Measurements from ENCODE around the gene LUC7L3. TPM values are rescaled to one million over a fixed set of nuclear protein-coding genes. Genes with fewer than 3 reads are reported as not detected.
"Not testable (repeated sequence)": the region's sequence is repeated elsewhere in the genome, so short reads cannot be mapped to it uniquely, and the experiment has no call there.

The LUC7L3 gene
- polyA plus RNA-seq, 3 donors: 14.6 to 49.8 (median 17.1) TPM

DNA sequence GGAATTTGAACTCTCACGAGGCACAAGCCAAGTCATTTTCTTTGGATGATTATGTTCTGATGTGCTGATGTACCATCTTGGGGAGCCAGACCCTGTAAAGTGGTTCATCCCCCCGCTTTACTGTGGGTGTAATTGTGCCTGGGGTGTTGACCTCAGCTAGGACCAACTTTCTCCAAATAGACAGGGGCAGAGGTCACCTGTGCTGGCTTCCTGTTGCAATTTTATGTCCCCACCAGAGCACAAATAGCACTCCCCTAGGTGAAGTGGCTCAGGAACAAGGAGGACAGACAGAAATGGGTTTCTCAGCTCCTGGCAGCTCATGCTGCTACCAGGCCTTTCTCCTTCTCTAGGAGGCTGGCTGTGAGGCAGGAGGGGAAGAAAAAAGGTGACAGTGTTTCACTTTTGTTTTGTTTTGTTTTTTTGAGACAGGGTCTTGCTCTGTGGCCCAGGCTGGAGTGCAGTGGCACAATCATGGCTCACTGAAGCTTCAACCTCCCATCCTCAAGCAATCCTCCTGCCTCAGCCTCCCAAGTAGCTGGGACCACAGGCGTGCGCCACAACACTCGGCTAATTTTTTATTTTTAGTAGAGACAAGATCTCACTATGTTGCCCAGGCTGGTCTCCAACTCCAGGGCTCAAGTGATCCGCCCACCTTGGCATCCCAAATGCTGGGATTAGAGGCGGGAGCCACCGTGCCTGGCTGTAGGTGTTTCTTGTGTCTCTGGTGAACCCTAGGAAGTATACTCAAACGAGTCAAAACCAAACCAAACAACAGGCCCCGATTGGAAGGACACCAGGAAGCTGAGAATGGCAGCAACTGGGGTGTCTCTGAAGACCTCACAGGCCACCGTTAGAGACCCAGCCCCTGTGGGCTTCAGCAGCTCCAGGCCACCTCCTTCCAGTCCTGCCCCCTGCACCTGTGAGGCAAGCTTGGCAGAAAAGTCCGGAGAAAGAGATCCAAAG lies 83.5 kb downstream of the LUC7L3 start:
- H3K36me3 ChIP-seq (replicated peaks in 1 of 2; ENCODE audit: control insufficient read depth in 1 of 2, insufficient read depth in 2 of 2, low read length in 2 of 2): no peaks in the 10 kb centered on the region
- H3K9me3 ChIP-seq (replicated peaks in 1 of 2; ENCODE audit: control insufficient read depth in 1 of 2, insufficient read depth in 1 of 2, low read length in 2 of 2): no peaks in the 10 kb centered on the region
- no peak for TF ChIP-seq CTCF (IDR thresholded peaks at IDR 0.05)
- no peak overlapping the region for H3K4me3 ChIP-seq (replicated peaks in 1 of 3; ENCODE audit: low read depth in 2 of 3, low read length in 3 of 3)
- Mint-ChIP-seq H3K9me3 (no peaks in the 10 kb centered on the region), H3K4me1 (peaks cover 2% of the 10 kb centered on the region), H3K27me3 (ENCODE audit: low read depth in 3 of 3) (peaks cover 2 to 12% (median 10%) of the 10 kb centered on the region in 3 donors), H3K4me3 (no peak overlapping the region), H3K27ac (no peak overlapping the region), H3K36me3 (no peaks in the 10 kb centered on the region)
- no peak overlapping the region for H3K4me2 ChIP-seq (replicated peaks; ENCODE audit: extremely low read depth, low read length, poor library complexity, severe bottlenecking)
- WGBS (ENCODE audit: insufficient coverage): 94% methylated on average over 3 of the region's 12 CpGs
- no peak for DNase-seq
- no peak overlapping the region for H3K27ac ChIP-seq (ENCODE audit: low read depth in 1 of 2, low read length in 2 of 2)
- intact Hi-C loops (cut with micrococcal nuclease): no loop called here
- no peaks in the 10 kb centered on the region for H4K20me1 ChIP-seq (ENCODE audit: insufficient read depth, low read length)
- no peaks in the 10 kb centered on the region for H3K79me2 ChIP-seq (ENCODE audit: insufficient read depth, low read length)
- H3K9ac ChIP-seq (ENCODE audit: insufficient read depth, low read length, poor library complexity, severe bottlenecking): no peak overlapping the region
- no peaks in the 10 kb centered on the region for H3K27me3 ChIP-seq (ENCODE audit: control insufficient read depth in 2 of 2, insufficient read depth in 2 of 2, low read length in 2 of 2)
- H2AFZ ChIP-seq (ENCODE audit: insufficient read depth, low read depth, low read length, poor library complexity, severe bottlenecking): no peak overlapping the region
- no peaks in the 10 kb centered on the region for H3K4me1 ChIP-seq (ENCODE audit: control insufficient read depth in 1 of 2, insufficient read depth in 2 of 2, low read length in 2 of 2)

- Histone ChIP-seq H3K4me1 (ENCODE audit: control insufficient read depth in 1 of 2, insufficient read depth in 2 of 2, low read length in 2 of 2) (no peaks in the 10 kb centered on the region), H3K79me2 (ENCODE audit: insufficient read depth, low read length) (no peaks in the 10 kb centered on the region), H3K9ac (ENCODE audit: insufficient read depth, low read length, poor library complexity, severe bottlenecking) (no peak overlapping the region), H3K9me3 (replicated peaks in 1 of 2; ENCODE audit: control insufficient read depth in 1 of 2, insufficient read depth in 1 of 2, low read length in 2 of 2) (no peaks in the 10 kb centered on the region), H3K4me3 (replicated peaks in 1 of 3; ENCODE audit: low read depth in 2 of 3, low read length in 3 of 3) (no peak overlapping the region), H3K4me2 (replicated peaks; ENCODE audit: extremely low read depth, low read length, poor library complexity, severe bottlenecking) (no peak overlapping the region), H3K36me3 (replicated peaks in 1 of 2; ENCODE audit: control insufficient read depth in 1 of 2, insufficient read depth in 2 of 2, low read length in 2 of 2) (no peaks in the 10 kb centered on the region), H2AFZ (ENCODE audit: insufficient read depth, low read depth, low read length, poor library complexity, severe bottlenecking) (no peak overlapping the region), H3K27me3 (ENCODE audit: control insufficient read depth in 2 of 2, insufficient read depth in 2 of 2, low read length in 2 of 2) (no peaks in the 10 kb centered on the region), H4K20me1 (ENCODE audit: insufficient read depth, low read length) (no peaks in the 10 kb centered on the region), H3K27ac (ENCODE audit: low read depth in 1 of 2, low read length in 2 of 2) (no peak overlapping the region)
- no peak for DNase-seq
- no peak for TF ChIP-seq CTCF (IDR thresholded peaks at IDR 0.05)
- Mint-ChIP-seq H3K9me3 (no peaks in the 10 kb centered on the region), H3K36me3 (no peaks in the 10 kb centered on the region), H3K27me3 (ENCODE audit: low read depth in 3 of 3) (peaks cover 2 to 12% (median 10%) of the 10 kb centered on the region in 3 donors), H3K4me3 (no peak overlapping the region), H3K4me1 (peaks cover 2% of the 10 kb centered on the region), H3K27ac (no peak overlapping the region)
- intact Hi-C loops (cut with micrococcal nuclease): no loop called here
- 95% methylated on average over 3 of the region's 6 CpGs for WGBS (ENCODE audit: insufficient coverage)
These were observed 84.3 kb downstream of the LUC7L3 start for GRCh38 chr17:50803676-50804075.

DNA sequence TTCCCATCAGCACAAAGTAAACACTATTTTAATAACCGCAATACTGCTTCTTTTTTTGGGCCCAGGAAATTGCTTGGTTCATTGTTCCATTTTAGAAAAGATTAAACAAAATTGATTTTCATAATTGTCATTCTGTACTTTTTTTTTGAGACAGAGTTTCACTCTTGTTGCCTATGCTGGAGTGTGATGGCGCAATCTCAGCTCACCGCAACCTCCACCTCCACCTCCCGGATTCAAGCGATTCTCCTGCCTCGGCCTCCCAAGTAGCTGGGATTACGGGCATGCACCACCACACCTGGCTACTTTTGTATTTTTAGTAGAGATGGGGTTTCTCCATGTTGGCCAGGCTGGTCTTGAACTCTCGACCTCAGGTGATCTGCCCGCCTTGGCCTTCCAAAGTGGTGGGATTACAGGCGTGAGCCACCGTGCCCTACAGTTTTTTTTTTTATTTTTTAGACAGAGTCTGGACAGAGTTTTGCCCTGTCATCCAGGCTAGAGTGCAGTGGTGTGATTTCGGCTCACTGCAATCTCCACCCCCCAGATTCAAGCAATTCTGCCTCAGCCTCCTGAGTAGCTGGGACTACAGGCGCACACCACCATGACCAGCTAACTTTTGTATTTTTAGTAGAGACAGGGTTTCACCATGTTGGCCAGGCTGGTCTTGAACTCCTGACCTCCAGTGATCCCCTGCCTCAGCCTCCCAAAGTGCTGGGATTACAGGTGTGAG lies 85.5 kb downstream of the LUC7L3 start:
- H3K4me2 ChIP-seq (replicated peaks; ENCODE audit: extremely low read depth, low read length, poor library complexity, severe bottlenecking); H2AFZ ChIP-seq (ENCODE audit: insufficient read depth, low read depth, low read length, poor library complexity, severe bottlenecking); H3K79me2 ChIP-seq (ENCODE audit: insufficient read depth, low read length); H3K27me3 Mint-ChIP-seq (ENCODE audit: low read depth in 3 of 3); H3K9ac ChIP-seq (ENCODE audit: insufficient read depth, low read length, poor library complexity, severe bottlenecking); H3K9me3 ChIP-seq (replicated peaks in 1 of 2; ENCODE audit: control insufficient read depth in 1 of 2, insufficient read depth in 1 of 2, low read length in 2 of 2); H3K4me3 ChIP-seq (replicated peaks in 1 of 3; ENCODE audit: low read depth in 2 of 3, low read length in 3 of 3); DNase-seq; H3K27ac ChIP-seq (ENCODE audit: low read depth in 1 of 2, low read length in 2 of 2); intact Hi-C loops (cut with micrococcal nuclease); H3K4me1 ChIP-seq (ENCODE audit: control insufficient read depth in 1 of 2, insufficient read depth in 2 of 2, low read length in 2 of 2); H3K27ac Mint-ChIP-seq; H3K4me3 Mint-ChIP-seq; H3K36me3 Mint-ChIP-seq; H3K4me1 Mint-ChIP-seq; H3K27me3 ChIP-seq (ENCODE audit: control insufficient read depth in 2 of 2, insufficient read depth in 2 of 2, low read length in 2 of 2); H3K9me3 Mint-ChIP-seq; H3K36me3 ChIP-seq (replicated peaks in 1 of 2; ENCODE audit: control insufficient read depth in 1 of 2, insufficient read depth in 2 of 2, low read length in 2 of 2); H4K20me1 ChIP-seq (ENCODE audit: insufficient read depth, low read length): not testable (repeated sequence)
- 83% methylated on average over 1 of the region's 13 CpGs for WGBS (ENCODE audit: insufficient coverage)

Data from CD14-positive monocyte (primary cell).